ENCODE measurements around the gene SH3PXD2A.

SH3PXD2A gene

GRCh38 chr10:103560886-103561285 is 294.5 kb downstream of the SH3PXD2A start:
- Histone ChIP-seq H3K4me3 (ENCODE audit: low read depth in 1 of 2, low read length in 1 of 2) (no peak overlapping the region), H3K9me3 (no peaks in the 10 kb centered on the region), H3K27me3 (peaks cover 36% of the 10 kb centered on the region), H3K36me3 (no peaks in the 10 kb centered on the region), H3K27ac (no peak overlapping the region), H3K4me1 (ENCODE audit: control insufficient read depth in 1 of 2, insufficient read depth in 1 of 2, low read depth in 1 of 2, low read length in 1 of 2) (no peaks in the 10 kb centered on the region)
- TF ChIP-seq CTCF (IDR thresholded peaks at IDR 0.05) = no peak

GRCh38 chr10:103559776-103560175 is 295.6 kb downstream of the SH3PXD2A start:
- no peak for TF ChIP-seq CTCF (IDR thresholded peaks at IDR 0.05)
- no peak overlapping the region for H3K27ac ChIP-seq
- H3K4me3 ChIP-seq (ENCODE audit: low read depth in 1 of 2, low read length in 1 of 2) = no peak overlapping the region
- H3K36me3 ChIP-seq = no peaks in the 10 kb centered on the region
- H3K4me1 ChIP-seq (ENCODE audit: control insufficient read depth in 1 of 2, insufficient read depth in 1 of 2, low read depth in 1 of 2, low read length in 1 of 2) = no peaks in the 10 kb centered on the region
- H3K27me3 ChIP-seq = peaks cover 47% of the 10 kb centered on the region
- H3K9me3 ChIP-seq = no peaks in the 10 kb centered on the region

GRCh38 chr10:103558911-103559310 is 296.5 kb downstream of the SH3PXD2A start:
- no peaks in the 10 kb centered on the region for H3K9me3 ChIP-seq
- peaks cover 56% of the 10 kb centered on the region for H3K27me3 ChIP-seq
- no peaks in the 10 kb centered on the region for H3K36me3 ChIP-seq
- H3K4me1 ChIP-seq (ENCODE audit: control insufficient read depth in 1 of 2, insufficient read depth in 1 of 2, low read depth in 1 of 2, low read length in 1 of 2) = no peaks in the 10 kb centered on the region
- no peak overlapping the region for H3K4me3 ChIP-seq (ENCODE audit: low read depth in 1 of 2, low read length in 1 of 2)
- H3K27ac ChIP-seq = no peak overlapping the region
- no peak for TF ChIP-seq CTCF (IDR thresholded peaks at IDR 0.05)

GRCh38 chr10:103557455-103557854 is 297.9 kb downstream of the SH3PXD2A start:
- Histone ChIP-seq H3K4me3 (ENCODE audit: low read depth in 1 of 2, low read length in 1 of 2) (no peak overlapping the region), H3K9me3 (no peaks in the 10 kb centered on the region), H3K36me3 (no peaks in the 10 kb centered on the region), H3K4me1 (ENCODE audit: control insufficient read depth in 1 of 2, insufficient read depth in 1 of 2, low read depth in 1 of 2, low read length in 1 of 2) (no peaks in the 10 kb centered on the region), H3K27me3 (peaks cover 70% of the 10 kb centered on the region), H3K27ac (no peak overlapping the region)
- TF ChIP-seq CTCF (IDR thresholded peaks at IDR 0.05) = no peak

- peaks cover 78% of the 10 kb centered on the region for H3K27me3 ChIP-seq
Observed at GRCh38 chr10:103556383-103557007, 298.9 kb downstream of the SH3PXD2A start.

More at GRCh38 chr10:103556383-103557007, 298.9 kb downstream of the SH3PXD2A start:
- no peak overlapping the region for H3K4me3 ChIP-seq (ENCODE audit: low read depth in 1 of 2, low read length in 1 of 2)
- no peak for TF ChIP-seq CTCF (IDR thresholded peaks at IDR 0.05)
- H3K27ac ChIP-seq = no peak overlapping the region
- H3K9me3 ChIP-seq = no peaks in the 10 kb centered on the region
- H3K36me3 ChIP-seq = no peaks in the 10 kb centered on the region
- peaks cover 0 to 7% of the 10 kb centered on the region in 2 experiments for H3K4me1 ChIP-seq (ENCODE audit: control insufficient read depth in 1 of 2, insufficient read depth in 1 of 2, low read depth in 1 of 2, low read length in 1 of 2)

Measured in neutrophil (primary cell).